Mesendoderm (in vitro differentiated cells): ENCODE measurements around the gene MID1. TPM values are rescaled to one million over a fixed set of nuclear protein-coding genes. Genes with fewer than 3 reads are reported as not detected.

Experiments used
- DNase-seq: peaks from one replicate; pipeline ENCODE4 v3.0.0; 2013
- H2AK5ac ChIP-seq: 2 replicates; pipeline ENCODE4 v1.6.1; 2013; ENCODE audit warnings: low read length, inconsistent platforms
- H2BK120ac ChIP-seq: 2 replicates; pipeline ENCODE4 v1.6.1; 2013; ENCODE audit warnings: low read depth, mild to moderate bottlenecking, low read length, moderate library complexity, mixed read lengths
- H2BK15ac ChIP-seq: replicated peaks from 2 replicates; pipeline ENCODE4 v1.6.1; 2013; ENCODE audit warnings: low read depth, mild to moderate bottlenecking, moderate library complexity
- H2BK5ac ChIP-seq: 2 replicates; pipeline ENCODE4 v1.6.1; 2013; ENCODE audit warnings: low read length, inconsistent platforms
- H3K18ac ChIP-seq: 2 replicates; pipeline ENCODE4 v1.6.1; 2013; ENCODE audit warnings: mild to moderate bottlenecking, low read length, mixed read lengths
- H3K23ac ChIP-seq: one replicate; pipeline ENCODE4 v1.6.1; 2013; ENCODE audit warnings: low read length
- H3K27ac ChIP-seq: 2 replicates; pipeline ENCODE4 v1.5.1; 2013; ENCODE audit warnings: low read depth, mild to moderate bottlenecking, inconsistent platforms, low read length, moderate library complexity
- H3K27me3 ChIP-seq: 2 replicates; pipeline ENCODE4 v1.6.1; 2013; ENCODE audit warnings: low read length, control low read depth, mild to moderate bottlenecking, inconsistent platforms; ENCODE audit not compliant: insufficient read depth, poor library complexity
- H3K36me3 ChIP-seq: 2 replicates; pipeline ENCODE4 v1.6.1; 2013; ENCODE audit warnings: low read length, inconsistent platforms; ENCODE audit not compliant: control insufficient read depth, insufficient read depth
- H3K4ac ChIP-seq: one replicate; pipeline ENCODE4 v1.6.1; 2013; ENCODE audit warnings: low read depth, mild to moderate bottlenecking, low read length, moderate library complexity
- H3K4me1 ChIP-seq: 2 replicates; pipeline ENCODE4 v1.6.1; 2013; ENCODE audit warnings: low read depth, low read length, inconsistent platforms; ENCODE audit not compliant: control insufficient read depth
- H3K4me2 ChIP-seq: 2 replicates; pipeline ENCODE4 v1.6.1; 2013; ENCODE audit warnings: low read length
- H3K4me3 ChIP-seq: 2 replicates; pipeline ENCODE4 v1.5.1; 2013; ENCODE audit warnings: mild to moderate bottlenecking, low read length
- H3K56ac ChIP-seq: one replicate; pipeline ENCODE4 v1.6.1; 2013; ENCODE audit warnings: low read length
- H3K79me1 ChIP-seq: 2 replicates; pipeline ENCODE4 v1.6.1; 2013; ENCODE audit warnings: low read length, inconsistent platforms
- H3K79me2 ChIP-seq: 2 replicates; pipeline ENCODE4 v1.6.1; 2013; ENCODE audit warnings: mild to moderate bottlenecking, low read length; ENCODE audit not compliant: control insufficient read depth, insufficient read depth
- H3K9ac ChIP-seq: 2 replicates; pipeline ENCODE4 v1.6.1; 2013; ENCODE audit warnings: low read length, inconsistent platforms
- H4K5ac ChIP-seq: one replicate; pipeline ENCODE4 v1.6.1; 2013; ENCODE audit warnings: low read length
- H4K8ac ChIP-seq: one replicate; pipeline ENCODE4 v1.6.1; 2013; ENCODE audit warnings: low read depth, mild to moderate bottlenecking, control low read depth, low read length, moderate library complexity
- WGBS: extraction: QIAGEN DNeasy Blood & Tissue Kit; methylation state at CpG from one replicate; pipeline ENCODE4 v1.1.7; 2013; ENCODE audit warnings: low lambda C conversion rate, missing lambda C conversion rate; ENCODE audit not compliant: insufficient coverage; ENCODE audit errors: extremely low coverage; 5-methylcytosine and 5-hydroxymethylcytosine counted together
- small RNA-seq: library from polyadenylated mRNA; stranded (forward); fragments of <200 nt; extraction: miRNeasy Mini kit (QIAGEN cat#:217004); gene quantifications from one replicate; pipeline ENCODE3, GENCODE V24; 2013; ENCODE audit not compliant: insufficient read depth

MID1 gene

GRCh38 chrX:10395643-10396042, 224.7 kb downstream of the MID1 start:
- H3K27ac ChIP-seq = no peak overlapping the region
- no peak overlapping the region for H4K8ac ChIP-seq
- no peak overlapping the region for H2AK5ac ChIP-seq
- H3K23ac ChIP-seq = no peak overlapping the region
- H2BK15ac ChIP-seq = no peak overlapping the region
- no peaks in the 10 kb centered on the region for H3K79me2 ChIP-seq
- no peaks in the 10 kb centered on the region for H3K4me1 ChIP-seq
- no peaks in the 10 kb centered on the region for H3K27me3 ChIP-seq
- no peak overlapping the region for H3K56ac ChIP-seq
- no peak overlapping the region for H2BK5ac ChIP-seq
- H3K36me3 ChIP-seq = no peaks in the 10 kb centered on the region
- H3K9ac ChIP-seq = no peak overlapping the region
- H3K4me3 ChIP-seq = no peak overlapping the region
- no peak for DNase-seq
- H3K79me1 ChIP-seq = no peaks in the 10 kb centered on the region
- no peak overlapping the region for H2BK120ac ChIP-seq
- H4K5ac ChIP-seq = no peak overlapping the region
- no peak overlapping the region for H3K4me2 ChIP-seq
- no peak overlapping the region for H3K18ac ChIP-seq
- no peak overlapping the region for H3K4ac ChIP-seq
- no CpG with 5 or more reads among the region's 6 CpGs for WGBS

Small RNA genes within 50 kb of the gene (small RNA-seq; reads per million reads assigned to genes)
- gene RNU6-800P = not detected
